CD14-positive monocyte (primary cell): Measurements from ENCODE around the gene ESRRB. TPM values are rescaled to one million over a fixed set of nuclear protein-coding genes. Genes with fewer than 3 reads are reported as not detected.
A peak's percentile ranks its signal among the peaks of the same experiment; 100 is the strongest.

ENCODE experiments used
- DNase-seq, 3 donors: peaks; one replicate each; pipeline ENCODE4 v3.0.0-alpha.2; 2011 to 2022
- H2AFZ ChIP-seq: 2 replicates; pipeline ENCODE4 v1.6.0; 2012; ENCODE audit warnings: mild to moderate bottlenecking, low read depth, low read length, inconsistent platforms; ENCODE audit not compliant: insufficient read depth, poor library complexity, severe bottlenecking
- H3K27ac ChIP-seq, 2 donors: 1 replicate in 1 of 2; 2 replicates in 1 of 2; pipeline ENCODE4 v1.5.1; 2012 to 2013; ENCODE audit warnings: low read length in 2 of 2, control low read depth in 1 of 2, inconsistent platforms in 1 of 2, low read depth in 1 of 2, mild to moderate bottlenecking in 1 of 2
- H3K27me3 ChIP-seq, 2 donors: one replicate each; pipeline versions ENCODE4 v1.6.0 to v1.6.1; 2011 to 2013; ENCODE audit warnings: low read length in 2 of 2; ENCODE audit not compliant: control insufficient read depth in 2 of 2, insufficient read depth in 2 of 2
- H3K36me3 ChIP-seq, 2 donors: replicated peaks in 1 of 2; 1 replicate in 1 of 2; 2 replicates in 1 of 2; pipeline versions ENCODE4 v1.5.1 to v1.6.1; 2012 to 2013; ENCODE audit warnings: low read length in 2 of 2, control low read depth in 1 of 2, inconsistent platforms in 1 of 2, mild to moderate bottlenecking in 1 of 2; ENCODE audit not compliant: insufficient read depth in 2 of 2, control insufficient read depth in 1 of 2
- H3K4me1 ChIP-seq, 2 donors: 1 replicate in 1 of 2; 2 replicates in 1 of 2; pipeline versions ENCODE4 v1.5.1 to v1.6.1; 2012 to 2013; ENCODE audit warnings: low read length in 2 of 2, control low read depth in 1 of 2, inconsistent platforms in 1 of 2, mild to moderate bottlenecking in 1 of 2, moderate library complexity in 1 of 2; ENCODE audit not compliant: insufficient read depth in 2 of 2, control insufficient read depth in 1 of 2
- H3K4me2 ChIP-seq: replicated peaks from 2 replicates; pipeline ENCODE3; 2012; ENCODE audit warnings: low read length, moderate library complexity, mild to moderate bottlenecking; ENCODE audit not compliant: poor library complexity, severe bottlenecking; ENCODE audit errors: extremely low read depth
- H3K4me3 ChIP-seq, 3 experiments: fragments of 200-600 bp in 1 of 3; sonication (generic) in 1 of 3; replicated peaks in 1 of 3; 1 replicate in 2 of 3; 2 replicates in 1 of 3; pipeline ENCODE4 v1.5.1; 2011 to 2013; ENCODE audit warnings: low read length in 3 of 3, mild to moderate bottlenecking in 3 of 3, control low read depth in 2 of 3, low read depth in 2 of 3, inconsistent platforms in 1 of 3, moderate library complexity in 1 of 3
- H3K79me2 ChIP-seq: 2 replicates; pipeline ENCODE4 v1.6.0; 2012; ENCODE audit warnings: mild to moderate bottlenecking, control low read depth, inconsistent platforms, low read length, moderate library complexity; ENCODE audit not compliant: insufficient read depth
- H3K9ac ChIP-seq: 2 replicates; pipeline ENCODE4 v1.6.0; 2017; ENCODE audit warnings: low read length, mild to moderate bottlenecking; ENCODE audit not compliant: insufficient read depth, poor library complexity, severe bottlenecking
- H3K9me3 ChIP-seq, 2 donors: replicated peaks in 1 of 2; 1 replicate in 1 of 2; 2 replicates in 1 of 2; pipeline versions ENCODE4 v1.5.1 to v1.6.1; 2012 to 2013; ENCODE audit warnings: low read length in 2 of 2, control low read depth in 1 of 2; ENCODE audit not compliant: control insufficient read depth in 1 of 2, insufficient read depth in 1 of 2
- H4K20me1 ChIP-seq: 2 replicates; pipeline ENCODE4 v1.6.0; 2012; ENCODE audit warnings: mild to moderate bottlenecking, low read length, control low read depth, moderate library complexity; ENCODE audit not compliant: insufficient read depth
- H3K27ac Mint-ChIP-seq, 7 donors: one replicate each; pipeline ENCODE4 v1.8.0; 2020; ENCODE audit warnings: mild to moderate bottlenecking in 7 of 7, mixed read lengths in 7 of 7, moderate library complexity in 6 of 7, inconsistent platforms in 2 of 7
- H3K27me3 Mint-ChIP-seq, 3 donors: one replicate each; pipeline ENCODE4 v1.8.0; 2021 to 2022; ENCODE audit warnings: low read depth in 3 of 3, mild to moderate bottlenecking in 3 of 3, mixed read lengths in 3 of 3, moderate library complexity in 3 of 3, inconsistent platforms in 1 of 3
- H3K36me3 Mint-ChIP-seq, 2 donors: one replicate each; pipeline ENCODE4 v1.8.0; 2020; ENCODE audit warnings: mixed read lengths in 2 of 2, inconsistent platforms in 1 of 2, mild to moderate bottlenecking in 1 of 2
- H3K4me1 Mint-ChIP-seq: one replicate; pipeline ENCODE4 v1.8.0; 2020; ENCODE audit warnings: mild to moderate bottlenecking, mixed read lengths
- H3K4me3 Mint-ChIP-seq, 2 donors: one replicate each; pipeline ENCODE4 v1.8.0; 2020; ENCODE audit warnings: mild to moderate bottlenecking in 2 of 2, mixed read lengths in 2 of 2, moderate library complexity in 1 of 2
- H3K9me3 Mint-ChIP-seq, 7 donors: one replicate each; pipeline ENCODE4 v1.8.0; 2020 to 2022; ENCODE audit warnings: mixed read lengths in 7 of 7, mild to moderate bottlenecking in 6 of 7, moderate library complexity in 6 of 7, inconsistent platforms in 2 of 7
- WGBS: methylation state at CpG from one replicate; pipeline ENCODE4 v1.1.5; 2013; ENCODE audit warnings: missing lambda C conversion rate; ENCODE audit not compliant: insufficient coverage; 5-methylcytosine and 5-hydroxymethylcytosine counted together
- intact Hi-C, 2 donors: fragments of 100-400 bp; cut with micrococcal nuclease; formaldehyde crosslinking; loops; one replicate each; pipeline versions ENCODE4 v1.15.0 to v1.15.1; 2023
- polyA plus RNA-seq, 3 donors: library from polyadenylated mRNA; depleted of rRNA in 1 of 3; unstranded in 2 of 3; stranded (reverse) in 1 of 3; fragments of 300-500 nt in 2 of 3; fragments of >200 nt in 1 of 3; fragmentation: Illumina TruSeq in 2 of 3; gene quantifications; 1 replicate in 2 of 3; 2 replicates in 1 of 3; pipeline ENCODE4 v1.2.3, GENCODE V29; 2012 to 2021
- TF ChIP-seq, protein P1 (sequence below): fragments of 200-600 bp; IDR thresholded peaks from one replicate; pipeline ENCODE4 v1.8.0; 2022; ENCODE audit warnings: antibody characterized with exemption, mild to moderate bottlenecking

Gene ESRRB
- polyA plus RNA-seq, 3 donors: 0.03 TPM; not detected in 2

DNA sequence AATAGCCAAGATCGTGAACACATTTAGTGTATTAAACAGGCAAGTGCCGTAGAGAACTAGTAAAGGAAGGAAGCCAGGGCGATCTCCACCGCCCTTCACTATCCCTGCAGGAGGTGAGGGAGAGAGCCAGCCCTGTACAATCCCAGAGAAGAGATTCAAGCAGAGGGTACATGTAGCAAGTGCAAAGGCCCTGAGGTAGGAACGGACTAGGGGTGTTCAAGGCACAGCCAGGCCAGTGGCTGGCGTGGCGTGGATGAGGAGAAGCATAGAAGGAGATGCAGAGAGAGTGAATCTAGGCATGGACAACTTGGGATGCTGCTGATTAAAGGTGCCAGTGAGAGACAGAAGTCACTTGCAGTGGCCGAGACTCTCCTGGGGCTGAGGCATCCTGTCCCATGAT is 39.1 kb upstream of the ESRRB start:
- no peaks in the 10 kb centered on the region for H3K36me3 ChIP-seq
- Mint-ChIP-seq H3K4me3 (no peak overlapping the region), H3K27ac (peak overlapping the region in 1 of 7 donors; percentile 42), H3K27me3 (peaks cover 4 to 12% (median 5%) of the 10 kb centered on the region in 3 donors), H3K4me1 (no peaks in the 10 kb centered on the region), H3K9me3 (peaks cover 0 to 2% (median 0%) of the 10 kb centered on the region in 7 donors), H3K36me3 (no peaks in the 10 kb centered on the region)
- peaks cover 0 to 2% of the 10 kb centered on the region in 2 donors for H3K27me3 ChIP-seq
- no peak overlapping the region for H3K4me3 ChIP-seq
- no peak overlapping the region for H3K9ac ChIP-seq
- no peaks in the 10 kb centered on the region for H3K9me3 ChIP-seq
- H3K4me1 ChIP-seq: no peaks in the 10 kb centered on the region
- no peaks in the 10 kb centered on the region for H3K79me2 ChIP-seq
- no peak for DNase-seq
- TF ChIP-seq, protein P1, sequence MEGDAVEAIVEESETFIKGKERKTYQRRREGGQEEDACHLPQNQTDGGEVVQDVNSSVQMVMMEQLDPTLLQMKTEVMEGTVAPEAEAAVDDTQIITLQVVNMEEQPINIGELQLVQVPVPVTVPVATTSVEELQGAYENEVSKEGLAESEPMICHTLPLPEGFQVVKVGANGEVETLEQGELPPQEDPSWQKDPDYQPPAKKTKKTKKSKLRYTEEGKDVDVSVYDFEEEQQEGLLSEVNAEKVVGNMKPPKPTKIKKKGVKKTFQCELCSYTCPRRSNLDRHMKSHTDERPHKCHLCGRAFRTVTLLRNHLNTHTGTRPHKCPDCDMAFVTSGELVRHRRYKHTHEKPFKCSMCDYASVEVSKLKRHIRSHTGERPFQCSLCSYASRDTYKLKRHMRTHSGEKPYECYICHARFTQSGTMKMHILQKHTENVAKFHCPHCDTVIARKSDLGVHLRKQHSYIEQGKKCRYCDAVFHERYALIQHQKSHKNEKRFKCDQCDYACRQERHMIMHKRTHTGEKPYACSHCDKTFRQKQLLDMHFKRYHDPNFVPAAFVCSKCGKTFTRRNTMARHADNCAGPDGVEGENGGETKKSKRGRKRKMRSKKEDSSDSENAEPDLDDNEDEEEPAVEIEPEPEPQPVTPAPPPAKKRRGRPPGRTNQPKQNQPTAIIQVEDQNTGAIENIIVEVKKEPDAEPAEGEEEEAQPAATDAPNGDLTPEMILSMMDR: no peak
- H3K27ac ChIP-seq: no peak overlapping the region
- 90% methylated on average over 8 of the region's 8 CpGs for WGBS
- no peak overlapping the region for H3K4me2 ChIP-seq
- no peaks in the 10 kb centered on the region for H4K20me1 ChIP-seq
- intact Hi-C loops: no loop called here
- no peak overlapping the region for H2AFZ ChIP-seq

DNA sequence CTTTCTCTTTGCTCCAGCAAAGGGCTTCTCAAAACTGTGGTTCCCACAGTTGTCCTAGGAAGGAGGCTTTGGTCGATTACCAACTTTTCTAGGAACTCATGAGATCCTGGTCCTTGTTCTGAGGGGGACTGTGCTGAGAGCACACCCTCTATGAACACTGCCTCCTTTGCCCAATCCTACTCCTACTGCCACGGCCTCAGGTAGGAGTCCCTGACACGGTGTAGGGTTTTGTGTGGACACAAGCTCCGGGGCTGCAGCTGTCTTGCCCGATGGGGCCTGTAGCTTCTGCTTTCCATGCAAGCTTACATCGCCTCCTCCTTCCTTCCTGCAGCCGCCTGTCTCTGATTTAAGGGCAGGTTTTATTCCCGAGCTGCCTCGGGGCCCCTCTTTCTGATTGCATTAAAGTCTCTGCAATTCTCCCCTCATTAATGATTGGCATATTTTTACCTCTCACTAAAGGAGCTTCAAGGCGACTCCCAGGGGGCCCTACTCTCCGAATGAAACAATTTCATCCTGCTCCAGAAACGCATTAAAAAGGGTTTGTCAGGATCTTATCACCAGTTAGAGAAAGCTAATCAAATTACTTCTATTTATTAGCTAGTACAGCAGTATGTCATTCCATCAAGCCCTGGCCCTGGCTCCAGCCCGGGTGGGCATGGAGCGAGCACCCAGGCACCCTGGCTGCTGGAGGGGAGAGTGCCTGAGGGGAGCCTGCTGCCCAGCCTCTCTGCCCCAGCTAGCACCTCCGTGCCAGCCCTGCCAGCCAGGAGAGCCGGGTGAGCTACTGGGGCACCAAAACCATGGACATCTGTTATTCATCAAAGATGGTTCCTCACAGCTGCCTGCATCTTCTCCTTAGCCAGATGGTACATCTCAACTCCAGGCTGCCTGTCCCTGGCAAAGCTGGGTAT is 38.0 kb upstream of the ESRRB start:
- Histone ChIP-seq H2AFZ (no peak overlapping the region), H3K79me2 (no peaks in the 10 kb centered on the region), H3K9ac (no peak overlapping the region), H3K4me2 (no peak overlapping the region), H4K20me1 (no peaks in the 10 kb centered on the region), H3K9me3 (no peaks in the 10 kb centered on the region), H3K4me3 (no peak overlapping the region), H3K27me3 (no peaks in the 10 kb centered on the region), H3K27ac (no peak overlapping the region), H3K4me1 (no peaks in the 10 kb centered on the region), H3K36me3 (no peaks in the 10 kb centered on the region)
- H3K9me3 Mint-ChIP-seq: peaks cover 0 to 2% (median 0%) of the 10 kb centered on the region in 7 donors
- H3K27ac Mint-ChIP-seq: no peak overlapping the region
- no peaks in the 10 kb centered on the region for H3K4me1 Mint-ChIP-seq
- H3K27me3 Mint-ChIP-seq: peaks cover 3 to 12% (median 4%) of the 10 kb centered on the region in 3 donors
- DNase-seq: no peak
- no peak overlapping the region for H3K4me3 Mint-ChIP-seq
- TF ChIP-seq, protein P1: no peak
- no peaks in the 10 kb centered on the region for H3K36me3 Mint-ChIP-seq
- intact Hi-C loops: no loop called here
- 40% methylated on average over 11 of the region's 16 CpGs for WGBS
